T-helper 1 cell treated with Interleukin-12 subunit alpha and Interleukin-12 subunit beta and Interleukin-4 antibody, amounts not matched to agents 30 ng/mL and 1 ng/mL, for 36 hours (primary cell): ENCODE data around the gene MYO16. TPM values are rescaled to one million over a fixed set of nuclear protein-coding genes. Genes with fewer than 3 reads are reported as not detected.

Experiments
- intact Hi-C: fragments of 100-400 bp; cut with micrococcal nuclease; formaldehyde crosslinking; loops from one replicate; pipeline ENCODE4 v1.15.1; 2024
- total RNA-seq: library from RNA; stranded (reverse); gene quantifications from 2 replicates; pipeline ENCODE4 v1.2.3, GENCODE V29; 2022

The MYO16 gene
- total RNA-seq, 1 donor from 2014 or later: not detected

DNA sequence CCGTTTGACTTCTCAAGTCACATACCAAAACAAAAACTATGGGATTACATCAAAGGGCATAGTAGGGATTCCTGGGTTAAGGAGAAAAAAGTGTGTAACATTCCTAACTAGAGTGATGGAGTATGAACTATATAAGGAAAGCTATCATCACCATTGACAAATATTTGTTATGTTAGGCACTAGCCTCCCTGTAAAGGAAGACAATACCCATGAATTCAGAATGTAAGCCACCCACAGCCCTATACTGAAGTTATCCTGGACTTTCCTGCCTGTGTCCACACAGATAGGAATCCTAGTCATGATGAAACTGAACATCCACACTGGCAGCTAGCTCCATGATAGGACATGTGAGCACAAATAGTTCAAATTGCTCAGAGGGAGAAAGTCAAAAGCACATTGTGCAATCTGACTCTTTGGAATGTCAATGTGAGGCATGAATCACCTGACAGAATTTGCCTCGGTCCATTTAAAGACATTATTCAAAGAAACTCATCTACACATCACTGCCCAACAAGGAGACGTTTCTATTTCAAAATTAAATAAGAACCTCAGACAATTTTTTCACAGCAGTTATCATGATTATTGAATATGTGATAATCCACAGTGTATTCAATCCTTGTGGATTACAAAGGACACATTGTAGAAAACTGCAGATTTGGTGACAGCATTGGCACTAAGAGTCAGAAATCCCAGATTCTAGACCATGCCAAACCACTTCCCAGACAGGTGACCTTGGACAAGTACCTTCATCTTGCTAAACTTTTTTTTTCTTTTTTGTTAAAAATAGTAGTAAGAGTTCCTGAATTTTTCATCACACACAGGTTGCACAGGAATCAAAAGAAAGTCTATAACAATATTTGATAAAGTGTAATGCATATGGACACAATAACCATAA, 627.7 kb downstream of the MYO16 start:
- intact Hi-C loops: no loop called here
